ENCODE data around the gene AKAP3.

- no peak for TF ChIP-seq CTCF (IDR thresholded peaks at IDR 0.05)
- TF ChIP-seq POLR2A (IDR thresholded peaks at IDR 0.05): no peak
These were observed 82.4 kb downstream of the AKAP3 start for GRCh38 chr12:4566474-4566873.
